Stimulated activated CD8-positive, alpha-beta memory T cell treated with anti-CD3 and anti-CD28 coated beads, Interleukin-7, amount 100 ng/mL, for 48 hours (primary cell): ENCODE results near the gene SULT6B1.
"Not testable (repeated sequence)": the region's sequence is repeated elsewhere in the genome, so short reads cannot be mapped to it uniquely, and the experiment has no call there.

Experiments used
- DNase-seq, 2 donors: peaks; one replicate each; pipeline ENCODE4 v3.0.0-alpha.2; 2020; ENCODE audit warnings: low read depth in 1 of 2; ENCODE audit errors: extremely low read depth in 1 of 2

The SULT6B1 gene

DNA sequence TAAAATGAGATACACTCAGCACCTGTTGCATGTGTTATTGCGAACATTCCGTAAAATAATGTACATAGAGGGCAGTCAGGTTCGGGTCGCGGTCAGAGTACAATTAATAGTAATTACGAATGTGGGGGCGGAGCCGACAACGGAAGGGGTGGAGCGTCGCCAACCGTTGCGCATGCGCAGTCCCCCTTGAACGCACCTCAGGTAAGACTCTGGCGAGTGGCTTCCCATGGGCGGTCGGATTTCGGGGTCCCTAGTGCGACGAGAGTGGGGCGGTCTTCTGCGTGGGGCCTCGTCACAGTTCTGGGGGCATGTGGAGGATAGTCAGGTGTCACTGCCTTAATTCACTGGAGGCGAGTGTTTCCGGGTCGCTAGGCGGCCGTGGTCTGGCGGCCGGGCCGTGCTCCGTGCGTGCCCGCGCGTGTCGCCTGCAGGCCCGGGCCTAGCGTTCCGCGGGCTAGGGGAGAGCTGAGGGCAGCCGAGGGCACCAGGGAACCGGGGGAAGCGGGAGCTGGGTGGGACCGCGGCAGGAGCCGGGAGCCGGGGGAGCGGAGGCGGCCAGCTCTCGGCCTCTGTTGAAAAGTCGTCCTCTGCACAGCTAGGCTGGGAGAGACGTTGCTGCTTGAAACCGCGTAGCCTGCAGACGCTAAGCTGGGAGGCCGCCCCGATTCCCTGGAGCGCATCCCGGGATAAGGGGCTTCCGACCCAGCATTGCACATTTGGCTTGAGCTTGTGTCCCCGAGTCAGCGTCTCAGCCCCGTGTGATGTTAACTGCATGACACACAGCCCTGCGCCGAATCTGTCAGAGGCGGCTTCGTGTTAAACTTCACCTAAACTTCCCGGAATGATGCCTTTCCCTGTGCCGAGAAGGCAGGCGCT lies 8.1 kb upstream of the SULT6B1 start, which contains the start of gene CEBPZOS:
TSS of gene CEBPZOS (plus strand) at position 177 of the 876 bp plus-strand sequence. CDS start 3,209 bp downstream, outside the sequence.
- DNase-seq: peak; percentile 74 to 76

DNA sequence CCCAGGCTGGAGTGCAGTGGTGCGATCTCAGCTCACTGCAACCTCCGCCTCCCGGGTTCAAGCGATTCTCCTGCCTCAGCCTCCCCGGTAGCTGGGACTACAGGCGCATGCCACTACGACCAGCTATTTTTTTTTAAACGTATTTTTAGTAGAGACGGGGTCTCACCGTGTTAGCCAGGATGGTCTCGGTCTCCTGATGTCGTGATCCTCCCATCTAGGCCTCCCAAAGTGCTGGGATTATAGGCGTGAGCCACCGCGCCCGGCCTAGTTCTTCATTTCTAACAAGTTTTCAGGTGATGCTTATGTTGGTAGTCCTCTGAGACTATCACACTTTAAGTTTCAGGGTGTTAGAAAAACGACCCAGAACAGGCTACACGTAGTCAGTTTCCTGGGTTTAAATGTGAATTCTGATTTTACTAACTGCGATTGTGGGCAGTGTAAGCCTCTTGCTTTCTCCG lies 7.4 kb upstream of the SULT6B1 start:
- DNase-seq: not testable (repeated sequence)

DNA sequence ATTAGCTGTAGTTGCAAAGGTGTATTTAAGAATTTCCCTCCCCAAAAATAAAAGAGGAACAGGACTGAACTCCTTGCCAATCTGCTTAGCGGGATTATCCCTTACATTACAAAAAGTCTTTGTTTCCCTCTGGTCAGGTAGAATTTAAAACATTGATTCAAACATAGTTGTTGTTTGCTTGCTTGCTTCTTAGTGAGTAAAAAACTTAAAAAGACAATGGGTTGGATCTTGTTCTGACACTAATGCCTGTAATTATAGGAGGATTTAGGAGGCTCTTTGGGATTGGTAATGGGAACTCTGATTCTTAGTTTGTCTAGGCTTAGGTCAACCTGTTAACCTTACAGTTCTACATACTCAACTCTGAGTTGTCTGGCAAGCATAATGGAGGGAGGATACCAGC lies 4.1 kb upstream of the SULT6B1 start:
- DNase-seq: no peak

DNA sequence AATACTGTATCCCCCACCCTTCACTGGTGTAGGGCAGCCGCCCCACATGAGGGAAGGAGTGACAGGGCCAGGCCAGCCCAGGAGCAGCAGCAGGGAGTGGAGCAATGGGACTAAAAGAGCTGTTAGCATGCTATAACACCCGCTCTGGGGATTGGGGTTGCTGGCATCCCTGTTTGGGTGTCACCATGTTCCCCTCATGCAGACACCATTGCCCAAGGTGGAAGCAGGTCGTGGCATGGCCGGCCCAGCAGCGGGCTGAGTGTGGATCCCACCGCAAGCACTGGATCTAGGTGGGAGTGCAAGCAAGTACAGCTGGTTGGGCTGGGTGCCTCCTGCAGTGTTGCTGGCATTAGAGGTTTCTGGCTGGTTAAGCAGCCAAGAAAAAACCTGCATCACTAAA lies 3.3 kb upstream of the SULT6B1 start:
- no peak for DNase-seq

DNA sequence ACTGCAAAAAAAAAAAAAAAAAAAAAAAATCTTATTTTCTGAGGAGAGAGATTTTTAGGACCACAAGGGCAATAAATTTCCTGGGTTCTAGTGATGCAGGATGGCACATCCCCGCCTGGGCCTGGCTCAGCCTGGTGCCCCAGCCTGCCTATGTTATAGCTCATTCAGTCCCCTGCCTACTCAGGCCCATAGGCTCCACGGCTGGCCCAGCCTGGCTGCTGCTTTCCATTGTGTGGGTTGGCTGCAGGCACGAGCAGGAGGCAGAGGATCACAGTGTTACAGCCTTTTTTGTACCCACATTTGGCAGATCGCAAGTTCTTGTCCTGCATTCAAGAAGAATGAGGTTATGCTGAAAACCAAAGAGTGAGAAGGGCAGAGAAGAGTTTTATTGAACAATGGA lies 2.8 kb upstream of the SULT6B1 start:
- no peak for DNase-seq

DNA sequence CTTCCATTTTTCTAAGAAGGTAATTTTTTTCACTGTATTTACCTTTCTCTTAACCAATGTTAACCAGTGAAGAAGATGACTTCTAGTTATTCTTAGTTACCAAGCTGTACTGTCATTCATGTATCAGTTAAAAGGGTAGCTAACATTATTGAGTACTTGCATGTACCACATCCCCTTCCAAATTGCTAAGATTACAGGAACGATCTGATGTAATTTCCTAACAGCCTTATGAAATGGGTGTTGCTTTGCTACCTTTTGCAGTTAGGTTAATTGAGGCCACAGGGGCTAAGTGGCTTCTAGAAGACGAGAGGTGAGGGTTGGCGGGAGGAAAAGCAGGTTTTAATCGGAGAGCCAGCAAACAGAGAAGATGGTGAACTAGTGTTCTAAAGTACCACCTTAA lies 1.8 kb upstream of the SULT6B1 start:
- DNase-seq: no peak

DNA sequence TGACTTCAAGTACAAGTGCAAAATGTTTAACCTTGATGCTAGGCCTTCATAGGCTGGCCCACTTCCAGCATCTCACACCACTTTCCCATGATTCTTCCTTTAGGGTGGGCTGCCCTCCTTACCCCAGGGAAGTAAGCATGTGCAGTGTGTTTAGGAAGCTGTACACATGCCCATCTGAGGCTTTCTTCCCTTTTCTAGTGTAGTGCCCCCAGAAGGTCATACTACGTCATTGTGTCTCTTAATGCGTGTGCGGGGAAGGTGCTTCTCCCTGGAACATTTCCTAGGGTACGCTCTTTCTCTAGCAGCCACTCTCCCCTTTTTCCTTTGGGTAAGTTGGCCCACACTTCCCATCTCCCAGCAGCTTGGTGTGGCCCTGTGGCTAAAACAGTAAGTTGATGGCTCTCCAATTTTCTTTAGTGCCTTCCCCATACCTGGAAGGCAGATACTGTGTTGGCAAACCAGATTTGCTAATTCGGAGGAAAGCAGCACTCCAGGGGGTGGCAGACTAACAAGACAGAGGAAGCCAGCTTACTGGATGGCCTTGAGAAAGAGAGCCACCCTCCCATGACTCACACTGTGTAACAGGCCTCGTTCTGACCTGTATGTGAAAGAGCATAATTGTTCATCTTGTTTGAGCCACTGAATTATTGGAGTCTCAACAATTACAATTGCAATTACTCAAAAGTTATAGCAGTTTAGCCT lies 1.1 kb upstream of the SULT6B1 start:
- peak in 1 of 2 donors; percentile 12 for DNase-seq

DNA sequence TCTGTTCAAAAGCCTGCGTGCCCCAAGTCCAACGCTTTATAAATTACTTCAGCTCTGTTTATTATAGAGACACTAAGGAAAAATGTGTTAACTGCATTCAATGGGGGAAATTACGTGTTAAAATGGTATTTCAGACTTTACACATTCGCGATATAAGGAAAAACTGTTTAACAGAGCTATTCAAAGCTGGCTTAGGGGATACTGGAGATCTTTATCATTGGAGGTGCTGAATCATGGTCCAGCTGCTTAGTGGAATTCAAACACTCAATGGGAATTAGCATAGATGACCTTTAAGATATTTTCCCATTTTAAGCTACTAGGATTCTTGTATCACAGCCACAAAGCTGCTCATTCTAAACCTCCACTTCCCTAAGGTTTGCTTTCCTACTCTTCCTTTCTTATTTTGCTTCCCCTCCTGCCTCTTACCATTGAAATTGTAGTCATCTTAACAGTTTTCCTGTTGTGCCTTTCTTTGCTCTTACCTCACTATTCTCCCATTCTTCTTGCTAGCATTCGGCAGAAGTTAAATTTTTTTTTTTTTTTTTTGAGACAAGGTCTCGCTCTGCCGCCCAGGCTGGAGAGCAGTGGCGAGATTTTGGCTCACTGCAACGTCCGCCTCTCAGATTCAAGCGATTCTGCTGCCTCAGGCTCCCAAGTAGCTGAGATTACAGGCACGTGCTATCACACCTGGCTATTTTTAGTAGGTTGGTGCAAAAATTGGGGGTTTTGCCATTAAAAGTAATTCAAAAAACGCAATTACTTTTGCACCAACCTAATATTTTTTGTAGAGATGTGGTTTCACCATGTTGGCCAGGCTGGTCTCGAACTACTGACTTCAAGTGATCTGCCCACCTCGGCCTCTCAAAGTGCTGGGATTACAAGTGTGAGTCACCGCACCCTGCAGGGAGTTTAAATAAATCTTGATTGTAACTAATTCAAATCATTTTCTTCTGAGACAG lies 6.5 kb downstream of the SULT6B1 start:
- no peak for DNase-seq

DNA sequence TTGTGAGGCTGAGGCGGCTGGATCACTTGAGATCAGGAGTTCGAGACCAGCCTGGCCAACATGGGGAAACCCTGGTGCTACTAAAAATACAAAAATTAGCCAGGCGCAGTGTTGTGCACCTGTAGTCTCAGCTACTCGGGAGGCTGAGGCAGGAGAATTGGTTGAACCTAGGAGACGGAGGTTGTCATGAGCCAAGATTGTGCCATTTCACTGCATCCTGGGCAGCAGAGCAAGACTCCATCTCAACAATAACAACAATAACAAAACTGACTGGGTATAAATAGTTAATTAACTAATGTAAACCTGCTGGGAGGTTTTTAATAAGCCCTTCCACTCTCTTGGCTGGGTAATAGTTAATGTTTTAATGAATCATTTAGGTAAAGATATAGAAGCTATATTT lies 7.8 kb downstream of the SULT6B1 start:
- DNase-seq: no peak

DNA sequence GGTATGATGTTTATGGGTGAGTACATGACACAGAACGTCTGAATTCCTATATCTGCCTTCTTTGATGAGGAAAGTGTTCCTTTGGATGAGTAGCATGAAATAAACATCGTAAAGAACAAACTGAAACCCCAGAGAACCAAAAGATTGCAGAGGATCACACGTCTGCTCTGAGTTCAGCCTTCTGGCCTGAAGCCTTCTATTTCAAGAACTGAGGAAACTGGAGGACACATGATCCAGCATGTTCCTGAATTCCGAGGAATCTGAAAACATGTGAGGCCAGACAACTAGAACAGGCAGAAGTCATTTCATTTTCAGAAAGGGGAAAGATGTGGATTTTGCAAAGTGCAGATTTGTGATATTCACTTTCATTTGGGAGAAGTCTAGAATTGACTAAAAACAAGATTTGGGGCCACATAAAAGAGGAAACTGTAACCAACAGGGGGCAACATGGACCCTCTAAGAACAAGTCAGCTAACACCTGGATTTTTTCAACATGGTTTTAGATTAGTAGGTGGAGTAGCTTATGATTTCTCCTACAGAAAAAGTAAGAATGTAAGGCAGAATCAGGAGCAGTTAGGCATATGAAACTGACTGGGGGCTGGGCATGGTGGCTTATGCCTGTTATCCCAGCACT lies 8.3 kb downstream of the SULT6B1 start:
- no peak for DNase-seq

DNA sequence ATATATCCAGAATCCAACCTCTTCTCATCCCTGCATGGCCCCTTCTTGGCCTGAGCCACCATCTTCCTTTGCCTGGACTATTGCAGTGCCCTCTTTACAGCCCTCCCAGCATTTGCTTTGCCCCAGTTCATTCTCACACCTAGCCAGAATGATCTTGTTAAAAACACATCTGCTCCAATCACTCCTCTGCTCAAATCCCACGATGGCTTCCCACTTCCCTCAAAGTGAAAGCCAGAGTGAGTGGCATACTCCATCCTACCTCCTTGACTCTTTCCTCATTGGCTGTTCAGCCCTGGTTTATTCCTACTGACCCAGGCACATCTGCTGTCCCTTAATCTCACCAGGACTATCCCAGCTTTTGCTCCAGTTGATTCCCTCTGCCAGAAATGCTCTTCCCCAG lies 14.7 kb downstream of the SULT6B1 start:
- DNase-seq: no peak

DNA sequence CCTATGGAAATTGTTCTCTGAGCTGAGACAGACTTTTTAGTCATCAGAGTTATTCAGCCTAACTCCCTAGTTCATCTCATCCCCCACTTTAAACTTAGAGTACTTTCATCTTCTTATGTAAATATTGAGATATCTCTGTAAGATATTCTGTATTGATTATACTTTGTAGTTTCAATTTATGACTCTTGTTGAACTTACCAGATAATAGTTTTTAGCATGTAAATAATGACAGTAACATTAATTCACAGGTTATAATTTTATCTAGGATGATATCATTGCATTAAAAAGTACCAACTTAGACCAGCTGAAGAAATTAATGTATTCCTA lies 16.9 kb downstream of the SULT6B1 start:
- no peak for DNase-seq

DNA sequence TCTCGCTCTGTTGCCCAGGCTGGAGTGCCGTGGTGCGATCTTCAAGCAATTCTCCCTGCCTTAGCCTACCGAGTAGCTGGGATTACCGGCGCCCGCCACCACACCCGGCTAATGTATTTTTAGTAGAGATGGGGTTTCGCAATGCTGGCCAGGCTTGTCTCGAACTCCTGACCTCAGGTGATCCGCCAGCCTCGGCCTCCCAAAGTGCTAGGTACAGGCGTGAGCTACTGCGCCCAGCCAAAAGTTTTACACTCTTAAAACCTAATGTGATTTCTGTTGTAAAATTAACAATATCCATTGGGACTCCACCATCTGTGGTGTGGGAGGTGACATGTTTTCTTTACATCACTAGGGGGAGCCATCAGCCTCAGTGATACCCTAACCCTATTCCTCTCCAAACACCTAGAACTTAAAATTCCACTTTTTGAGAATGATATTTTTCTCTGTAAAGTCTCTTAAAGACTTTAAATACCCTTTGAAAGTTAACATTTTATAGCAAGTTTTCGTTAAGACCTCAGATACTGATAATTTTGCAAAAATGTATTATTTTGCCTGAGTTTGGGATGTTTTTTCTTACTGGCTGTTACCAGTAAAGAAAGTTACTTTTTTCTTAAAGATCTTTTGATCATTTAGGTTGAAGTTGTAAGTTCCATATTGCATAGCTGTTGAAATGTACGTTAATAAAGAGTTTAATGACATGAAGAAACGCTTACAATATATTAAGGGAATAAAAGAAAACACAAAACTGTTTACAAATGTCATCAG lies 20.1 kb downstream of the SULT6B1 start:
- no peak for DNase-seq

DNA sequence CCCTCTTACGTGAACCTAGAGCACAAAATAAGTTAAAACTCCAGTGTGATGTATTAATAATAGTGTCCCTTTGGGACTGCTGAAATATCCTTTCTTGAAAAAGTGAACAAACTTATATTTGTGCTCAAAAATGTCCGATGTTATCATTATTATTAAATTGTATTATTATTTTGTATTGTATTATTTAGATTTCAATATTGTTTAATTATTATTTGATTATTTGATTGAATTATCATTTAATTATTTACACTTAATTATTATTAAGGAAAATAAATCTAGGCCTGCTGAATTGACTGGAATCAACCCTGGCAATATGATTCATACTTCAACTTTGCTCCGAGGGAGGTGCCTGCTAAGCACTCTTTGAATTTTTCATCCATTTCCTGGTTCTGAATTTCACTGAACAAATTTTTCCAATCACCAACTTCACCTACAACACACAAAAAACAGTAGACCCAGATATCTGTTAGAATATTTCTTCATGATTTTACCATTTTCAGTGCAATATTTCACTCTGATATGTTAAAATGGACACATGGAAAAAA lies 20.8 kb downstream of the SULT6B1 start:
- DNase-seq: no peak

DNA sequence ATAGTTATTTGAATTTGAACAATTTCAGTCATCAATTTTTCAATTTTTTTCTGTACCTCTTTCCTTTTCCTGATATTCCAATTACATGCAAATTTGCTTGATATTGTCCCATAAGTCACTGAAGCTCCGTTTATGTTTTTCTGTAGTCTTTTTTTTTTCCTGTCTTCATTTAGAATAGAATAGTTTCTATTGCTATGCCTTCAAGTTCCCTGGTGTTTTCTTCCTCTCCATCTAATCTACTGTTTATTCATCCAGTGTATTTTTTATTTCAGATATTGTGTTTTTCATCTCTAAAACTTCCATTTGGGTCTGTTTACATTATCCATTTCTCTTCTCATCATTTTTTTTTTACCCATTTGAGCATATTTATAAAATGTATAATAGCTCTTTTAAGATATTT lies 23.7 kb downstream of the SULT6B1 start:
- no peak for DNase-seq

DNA sequence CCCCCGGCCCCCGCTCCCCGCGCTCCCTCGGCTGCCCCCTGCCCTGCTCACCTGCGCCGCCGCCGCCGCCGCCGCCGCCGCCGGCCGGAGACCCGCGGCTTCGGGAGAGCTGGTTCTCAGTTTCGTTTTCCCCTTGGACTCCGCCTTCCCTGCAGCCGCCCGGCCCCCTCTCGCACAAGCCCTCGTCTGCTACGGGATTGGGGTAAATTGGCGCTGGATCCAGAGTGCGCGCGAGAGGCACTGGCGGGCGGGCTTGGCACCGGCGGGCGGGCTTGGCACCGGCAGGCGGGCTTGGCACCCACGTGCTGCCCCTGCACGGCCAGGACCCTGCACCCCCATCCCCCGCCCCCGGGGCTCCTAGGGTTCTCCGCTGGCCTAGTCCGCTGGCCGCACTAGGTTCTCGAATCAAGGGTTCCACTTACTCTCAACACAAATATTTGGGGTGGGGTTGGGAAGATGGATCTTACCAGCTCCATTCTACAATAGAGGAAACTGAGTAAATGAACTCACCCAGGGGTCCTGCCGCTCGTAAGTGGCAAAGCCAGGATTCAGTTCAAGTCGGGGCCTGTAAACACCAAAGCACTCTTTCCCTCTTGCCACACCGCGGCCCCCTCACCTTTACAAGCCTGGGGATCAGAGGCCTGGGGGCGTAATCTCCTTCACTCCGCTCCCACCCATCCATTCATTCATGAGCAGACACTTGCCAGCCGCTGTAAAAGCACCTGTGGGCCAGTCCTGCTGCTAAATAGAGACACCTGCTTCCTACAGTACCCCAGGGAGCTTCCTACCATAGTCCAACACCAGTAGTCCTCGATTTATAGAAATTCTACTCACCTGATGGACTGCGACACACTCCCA lies 31.4 kb downstream of the SULT6B1 start, which contains the start of gene EIF2AK2:
TSS of gene EIF2AK2 (minus strand) at position 124 of the 858 bp plus-strand sequence. CDS start 9,174 bp downstream, outside the sequence.
- peak; percentile 59 to 70 for DNase-seq

DNA sequence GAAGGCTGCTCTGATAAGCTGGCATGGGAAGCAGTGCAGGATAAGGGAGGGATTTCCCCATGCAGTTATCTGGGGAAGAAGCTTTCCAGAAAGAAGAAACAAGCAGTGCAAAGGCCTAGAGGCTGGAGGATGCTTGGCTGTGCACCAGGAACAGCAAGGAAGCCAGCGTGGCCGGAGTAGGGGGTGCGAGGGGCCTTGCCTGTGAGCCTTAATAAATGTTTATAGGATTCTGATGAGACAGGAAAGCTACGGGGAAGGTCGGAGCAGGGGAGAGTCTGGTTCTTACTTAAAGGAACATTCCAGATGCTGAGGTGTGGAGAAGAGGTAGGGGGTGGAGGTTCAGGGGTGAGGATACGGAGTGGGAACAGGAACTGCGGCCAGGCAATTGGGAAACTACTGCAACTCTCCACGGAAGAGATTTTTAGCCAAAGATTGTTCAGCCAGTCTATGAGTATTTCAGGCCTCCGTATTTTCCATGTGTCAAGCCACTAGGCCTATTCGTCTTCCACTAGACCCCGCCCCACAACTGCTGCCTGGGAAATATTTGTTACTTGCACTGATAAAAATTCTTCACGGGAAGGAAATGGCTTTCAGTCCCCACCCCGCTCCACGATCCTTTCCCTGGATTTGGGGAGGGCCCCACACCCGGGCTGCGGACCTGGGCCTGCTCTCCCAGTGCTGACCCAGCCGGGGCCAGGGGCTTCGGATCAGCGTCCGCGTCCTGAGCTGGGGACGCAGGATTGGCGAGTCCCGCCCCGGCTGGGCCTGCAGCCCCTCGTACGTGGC lies 32.2 kb downstream of the SULT6B1 start:
- DNase-seq: no peak

DNA sequence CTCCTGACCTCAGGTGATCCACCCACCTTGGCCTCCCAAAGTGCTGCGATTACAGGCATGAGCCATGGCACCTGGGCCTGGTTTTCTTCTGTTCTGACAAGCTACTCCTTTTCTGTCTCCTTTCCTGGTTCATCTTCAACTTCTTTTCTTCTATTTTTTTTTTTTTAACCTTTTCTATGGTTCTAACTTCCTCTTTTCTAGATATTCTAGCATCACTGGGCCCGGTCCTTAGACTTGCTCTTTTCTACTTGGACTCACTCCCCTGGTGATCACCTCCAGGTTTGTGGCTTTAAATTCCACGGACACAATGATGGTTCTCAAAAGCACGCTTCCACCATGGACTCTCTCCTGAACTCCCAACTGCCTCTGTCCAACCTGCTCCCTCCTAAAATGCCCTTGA lies 33.7 kb downstream of the SULT6B1 start:
- DNase-seq: no peak
